Fibroblast of lung (primary cell): Measurements from ENCODE around the gene C20orf96.

ENCODE experiments used
- CTCF ChIP-seq, 2 donors: IDR thresholded peaks in 1 of 2; conservative IDR thresholded peaks in 1 of 2; 1 replicate in 1 of 2; 2 replicates in 1 of 2; pipeline ENCODE4 v1.5.1; 2011 to 2012; ENCODE audit warnings: low read length in 2 of 2, control low read depth in 1 of 2, inconsistent platforms in 1 of 2, low read depth in 1 of 2, mild to moderate bottlenecking in 1 of 2
- EZH2 ChIP-seq: IDR thresholded peaks from 2 replicates; pipeline ENCODE4 v1.5.1; 2012; ENCODE audit warnings: low read length, control low read depth, mild to moderate bottlenecking; ENCODE audit errors: missing control alignments

DNA sequence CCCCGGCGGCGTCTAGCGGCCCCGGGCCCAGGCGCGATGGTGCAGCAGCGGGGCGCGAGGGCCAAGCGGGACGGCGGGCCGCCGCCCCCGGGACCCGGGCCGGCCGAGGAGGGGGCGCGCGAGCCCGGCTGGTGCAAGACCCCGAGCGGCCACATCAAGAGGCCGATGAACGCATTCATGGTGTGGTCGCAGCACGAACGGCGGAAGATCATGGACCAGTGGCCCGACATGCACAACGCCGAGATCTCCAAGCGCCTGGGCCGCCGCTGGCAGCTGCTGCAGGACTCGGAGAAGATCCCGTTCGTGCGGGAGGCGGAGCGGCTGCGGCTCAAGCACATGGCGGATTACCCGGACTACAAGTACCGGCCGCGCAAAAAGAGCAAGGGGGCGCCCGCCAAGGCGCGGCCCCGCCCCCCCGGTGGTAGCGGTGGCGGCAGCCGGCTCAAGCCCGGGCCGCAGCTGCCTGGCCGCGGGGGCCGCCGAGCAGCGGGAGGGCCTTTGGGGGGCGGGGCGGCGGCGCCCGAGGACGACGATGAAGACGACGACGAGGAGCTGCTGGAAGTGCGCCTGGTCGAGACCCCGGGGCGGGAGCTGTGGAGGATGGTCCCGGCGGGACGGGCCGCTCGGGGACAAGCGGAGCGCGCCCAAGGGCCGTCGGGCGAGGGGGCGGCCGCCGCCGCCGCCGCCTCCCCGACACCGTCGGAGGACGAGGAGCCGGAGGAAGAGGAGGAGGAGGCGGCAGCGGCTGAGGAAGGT, 35.5 kb upstream of the C20orf96 start:
- TF ChIP-seq CTCF (conservative IDR thresholded peaks at IDR 0.05 in 1 of 2, IDR thresholded peaks at IDR 0.05 in 1 of 2; ENCODE audit: low read depth in 1 of 2, low read length in 2 of 2), result no peak
- no peak for TF ChIP-seq EZH2
